NOMO-1 (cell line): ENCODE measurements around the gene EFCAB11.

Experiments
- DNase-seq, 2 experiments: peaks; one replicate each; lab custom pipeline; 2025; ENCODE audit not compliant: unreplicated experiment in 2 of 2; lab: John Stamatoyannopoulos, UW

Gene EFCAB11

GRCh38 chr14:89957791-89958190 is 3.3 kb upstream of the EFCAB11 start:
- no peak for DNase-seq

GRCh38 chr14:89957376-89957775 is 2.8 kb upstream of the EFCAB11 start:
- no peak for DNase-seq

DNA sequence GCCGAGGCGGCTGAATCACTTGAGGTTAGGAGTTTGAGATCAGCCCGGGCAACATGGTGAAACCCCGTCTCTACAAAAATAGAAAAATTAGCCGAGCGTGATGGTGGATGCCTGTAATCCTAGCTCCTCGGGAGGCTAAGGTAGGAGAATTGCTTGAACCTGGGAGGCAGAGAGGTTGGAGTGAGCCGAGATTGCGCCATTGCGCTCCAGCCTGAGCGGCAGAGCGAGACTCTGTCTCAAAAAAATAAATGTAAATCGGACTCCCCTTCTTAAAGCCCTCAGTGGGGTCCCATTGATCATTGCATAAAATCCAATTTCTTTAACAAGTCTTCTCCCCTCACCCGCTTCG is 2.1 kb upstream of the EFCAB11 start:
- DNase-seq = no peak

- DNase-seq = peak; percentile 96
These were observed 1.5 kb upstream of the EFCAB11 start, which contains the start of gene TDP1 for GRCh38 chr14:89955745-89956660. Gene TDP1 (plus strand): TSS chr14:89955927. CDS start chr14:89963115, 7,188 bp downstream.

GRCh38 chr14:89955022-89955744 is 653 bp upstream of the EFCAB11 start:
- no peak for DNase-seq

- no peak for DNase-seq
These were observed 928 bp downstream of the EFCAB11 start for GRCh38 chr14:89953602-89954001.

DNA sequence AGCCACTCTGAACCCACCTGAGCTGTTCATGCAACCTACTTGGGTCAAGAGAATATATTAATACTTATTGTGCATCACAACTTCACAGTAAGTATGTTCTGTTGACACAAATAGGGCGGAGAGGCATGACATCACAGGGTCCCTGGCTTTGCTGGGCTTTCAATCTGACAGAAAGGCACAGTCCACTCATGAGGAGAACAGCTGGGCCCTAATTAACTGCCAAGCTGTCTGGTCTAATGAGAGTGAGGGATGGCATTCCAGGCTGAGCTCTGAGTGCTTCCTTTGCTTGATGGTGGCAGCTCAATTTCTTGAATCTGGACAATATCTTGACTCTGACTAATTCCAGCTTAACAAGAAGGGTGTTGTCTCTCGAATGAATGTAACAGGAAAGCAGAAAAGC is 2.0 kb downstream of the EFCAB11 start:
- no peak for DNase-seq

DNA sequence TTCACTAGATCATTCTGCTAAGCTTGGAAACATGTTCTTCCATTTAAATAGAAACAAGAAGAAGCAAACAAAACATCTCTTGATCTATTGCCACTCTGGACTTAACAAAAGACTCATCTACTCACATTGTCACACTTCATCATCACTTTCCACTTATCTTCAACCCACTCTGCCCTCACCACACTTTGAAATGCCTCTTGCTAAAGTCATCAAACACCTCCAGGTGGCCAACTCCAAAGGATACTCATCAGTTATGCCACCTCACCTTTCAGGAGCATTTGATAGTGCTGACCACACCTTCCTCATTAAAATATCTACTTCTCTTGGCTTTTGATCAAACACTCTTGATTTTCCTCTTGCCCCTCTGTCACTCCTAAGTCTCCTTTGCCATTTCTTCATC is 7.2 kb downstream of the EFCAB11 start:
- no peak for DNase-seq

DNA sequence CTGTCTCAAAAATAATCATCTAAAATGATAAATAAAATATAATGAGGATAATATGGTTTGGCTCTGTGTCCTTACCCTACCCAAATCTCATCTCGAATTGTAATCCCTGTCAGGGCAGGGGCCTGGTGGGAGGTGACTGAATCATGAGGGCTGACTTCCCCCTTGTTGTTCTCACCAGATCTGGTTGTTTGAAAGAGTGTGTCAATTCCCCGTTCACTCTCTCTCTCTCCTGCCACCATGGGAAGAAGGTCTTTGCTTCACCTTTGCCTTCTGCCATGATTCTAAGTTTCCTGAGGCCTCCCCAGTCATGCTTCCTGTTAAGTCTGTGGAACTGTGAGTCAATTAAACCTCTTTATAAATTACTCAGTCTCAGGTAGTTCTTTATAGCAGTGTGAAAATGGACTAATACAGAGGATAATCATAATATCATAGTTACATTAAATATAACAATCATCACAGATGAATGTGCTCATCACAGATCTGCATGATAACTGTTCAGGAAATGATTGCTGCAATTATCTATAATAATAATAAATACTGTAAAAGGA is 12.6 kb downstream of the EFCAB11 start:
- no peak for DNase-seq

- no peak for DNase-seq
These were observed 17.8 kb downstream of the EFCAB11 start for GRCh38 chr14:89936654-89937185.

DNA sequence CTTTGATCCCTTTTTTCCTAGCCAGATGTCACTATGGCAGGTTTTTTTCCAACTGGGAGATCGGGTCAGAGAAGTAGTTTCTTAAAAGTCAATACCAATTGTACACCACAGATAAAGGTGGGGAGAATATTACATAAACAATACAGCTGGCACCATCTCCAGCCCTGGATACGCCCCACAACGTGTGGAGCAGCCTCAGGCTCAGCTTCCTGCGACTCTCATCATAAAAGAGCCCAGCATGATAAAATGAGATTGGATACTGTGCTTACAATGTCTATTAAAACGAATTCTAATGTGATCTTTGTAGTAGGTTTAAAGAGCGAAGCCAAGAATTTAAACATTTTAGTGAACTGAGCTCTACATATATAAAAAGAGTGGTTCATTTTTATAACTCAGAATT is 21.5 kb downstream of the EFCAB11 start:
- DNase-seq = no peak

DNA sequence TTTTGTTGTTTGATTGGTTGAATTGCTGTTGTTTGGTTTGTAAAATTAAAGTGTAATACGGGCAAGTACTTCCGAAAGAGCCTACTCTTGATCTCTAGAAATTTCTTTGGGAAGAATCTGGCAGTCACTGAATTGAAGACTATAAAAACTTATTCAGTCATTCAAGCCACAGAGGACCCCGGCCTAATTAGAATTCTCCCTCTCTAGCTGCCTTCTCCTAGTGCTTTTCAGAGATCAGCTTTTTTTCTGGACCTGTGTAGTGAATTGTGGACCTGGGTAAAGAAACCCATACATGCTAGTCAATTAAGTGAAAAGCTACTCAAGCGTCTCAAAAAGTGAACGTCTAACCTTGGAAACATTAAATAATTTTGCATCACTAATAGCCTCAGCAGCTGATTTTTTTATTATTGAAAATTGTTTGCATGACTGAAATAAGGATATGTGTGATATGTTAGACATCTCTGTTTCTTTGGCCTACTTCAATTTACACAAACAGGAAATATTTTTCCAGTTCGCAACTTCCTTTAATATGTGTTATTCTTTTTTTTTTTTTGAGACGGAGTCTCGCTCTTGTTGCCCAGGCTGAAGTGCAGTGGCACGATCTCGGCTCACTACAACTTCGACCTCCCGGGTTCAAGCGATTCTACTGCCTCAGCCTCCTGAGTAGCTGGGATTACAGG is 27.2 kb downstream of the EFCAB11 start:
- no peak for DNase-seq

GRCh38 chr14:89926694-89927093 is 27.8 kb downstream of the EFCAB11 start:
- DNase-seq = no peak

DNA sequence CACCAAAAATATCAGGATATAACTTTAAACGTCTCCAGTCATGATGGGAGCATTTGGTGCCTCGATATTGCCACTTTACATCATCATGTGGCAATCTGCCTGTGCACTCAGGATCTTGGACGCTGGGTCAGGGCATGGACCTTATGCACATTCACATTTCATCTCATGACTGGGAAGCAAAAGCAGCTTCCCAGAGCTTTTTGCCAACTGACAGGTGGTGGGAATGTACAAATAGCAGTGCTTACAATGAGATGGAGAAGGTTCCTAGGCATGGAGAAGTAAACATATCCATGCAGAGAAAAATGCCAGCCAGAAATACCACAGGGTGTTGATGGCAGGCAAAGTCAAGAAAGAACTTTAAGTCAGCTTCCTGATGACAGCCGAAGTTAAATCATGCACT is 30.3 kb downstream of the EFCAB11 start:
- no peak for DNase-seq

GRCh38 chr14:89922031-89922907 is 32.3 kb downstream of the EFCAB11 start:
- DNase-seq = no peak

DNA sequence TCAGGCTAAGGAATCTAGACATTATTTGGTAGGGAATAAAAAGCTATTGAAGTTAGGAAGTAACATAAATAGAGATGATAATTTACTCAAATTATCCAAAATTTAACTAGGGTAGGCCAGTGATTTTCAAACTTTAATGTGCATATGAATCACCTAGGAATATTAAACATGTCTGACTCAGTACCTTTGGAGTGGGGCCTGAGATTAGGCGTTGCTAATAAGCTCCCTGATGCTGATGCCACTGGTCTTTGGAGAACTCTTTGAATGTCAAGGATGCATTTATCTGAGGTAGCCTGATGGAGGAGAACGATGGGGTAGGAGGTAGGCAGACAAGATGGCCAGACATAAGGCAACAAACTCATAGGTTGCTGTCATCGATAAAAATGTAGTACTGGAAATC is 33.2 kb downstream of the EFCAB11 start:
- no peak for DNase-seq

- DNase-seq = no peak
These were observed 34.5 kb downstream of the EFCAB11 start for GRCh38 chr14:89920056-89920455.

- DNase-seq = no peak
These were observed 35.8 kb downstream of the EFCAB11 start for GRCh38 chr14:89918721-89919120.

DNA sequence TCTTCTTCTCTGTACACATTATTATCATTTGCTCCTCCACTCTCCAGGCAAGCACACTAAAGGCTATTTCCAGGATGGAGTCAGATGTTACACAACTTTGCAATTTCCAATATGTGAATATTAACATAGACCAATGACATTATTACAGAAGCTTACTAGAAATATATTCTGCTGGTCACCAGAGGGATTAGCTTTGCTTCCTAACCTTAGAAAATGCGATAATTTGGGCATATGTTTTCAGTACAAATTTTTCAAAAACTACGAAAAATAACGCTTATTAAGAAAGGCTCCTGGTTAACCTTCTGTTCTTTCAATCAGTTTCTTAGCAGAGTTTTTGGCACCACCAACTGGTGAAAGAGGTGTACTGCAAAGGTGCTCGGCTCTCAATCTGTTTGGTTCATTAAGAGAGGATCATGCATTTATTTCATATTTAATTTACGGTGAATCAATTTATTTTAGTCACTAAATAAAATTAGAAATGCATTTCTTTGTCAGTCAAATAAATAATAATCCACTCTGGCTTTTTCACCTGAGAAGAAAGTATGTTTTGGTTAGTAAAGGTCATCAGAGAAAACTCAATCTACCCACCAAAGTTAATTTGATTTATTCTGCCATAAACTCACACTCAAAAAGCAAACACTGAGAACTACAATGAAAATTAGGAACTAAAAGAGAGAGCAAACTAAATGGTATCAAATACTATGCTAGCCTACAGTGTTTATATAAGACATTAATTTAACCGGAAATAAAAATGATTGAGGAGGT is 39.2 kb downstream of the EFCAB11 start:
- peak; percentile 26 to 53 for DNase-seq
